Measurements from ENCODE around the gene RPL38. TPM values are rescaled to one million over a fixed set of nuclear protein-coding genes. Genes with fewer than 3 reads are reported as not detected.

The RPL38 gene
- total RNA-seq, 1 donor from 2014 or later: 967 TPM

DNA sequence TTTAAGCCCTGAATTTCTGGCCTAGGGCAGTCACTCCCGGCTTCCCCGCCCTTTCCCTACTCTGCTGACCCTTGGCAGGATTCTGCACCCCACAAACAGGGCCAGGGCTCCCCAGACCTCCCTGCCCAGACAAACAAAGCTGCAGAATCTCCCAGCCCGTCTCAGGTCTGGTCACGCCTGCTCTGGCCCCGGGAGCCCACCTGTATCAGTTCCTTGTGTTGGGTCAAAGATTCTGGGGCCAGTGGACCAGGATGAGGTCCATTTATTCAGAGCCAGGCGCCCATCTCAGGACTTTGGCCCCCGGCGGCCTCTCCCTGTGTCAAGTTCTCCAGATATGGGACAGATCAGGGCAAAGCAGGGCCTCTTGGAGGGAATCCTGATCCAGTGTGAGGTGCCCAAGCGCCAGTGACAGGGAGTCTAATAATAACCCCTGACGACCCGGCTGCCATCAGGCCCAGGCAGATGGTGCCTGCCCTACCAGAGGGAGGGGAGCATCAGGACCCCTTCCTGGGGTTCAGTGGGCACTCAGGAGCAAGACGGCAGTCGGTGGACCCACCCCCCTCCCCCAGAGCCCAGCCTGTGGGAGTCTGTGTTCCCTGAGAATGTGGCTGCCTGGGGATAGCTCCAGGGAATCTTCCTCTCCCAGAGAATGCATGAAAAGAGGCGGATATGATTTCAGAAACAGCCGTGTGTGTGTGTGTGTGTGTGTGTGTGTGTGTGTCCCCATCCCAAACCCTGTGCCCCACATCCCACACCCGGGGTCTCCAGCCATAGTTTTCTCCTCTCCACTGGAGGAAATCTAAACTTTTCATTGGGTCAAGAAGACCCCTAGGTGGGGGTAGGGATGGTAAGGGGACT lies 11.2 kb downstream of the RPL38 start:
- TF ChIP-seq, protein P1, sequence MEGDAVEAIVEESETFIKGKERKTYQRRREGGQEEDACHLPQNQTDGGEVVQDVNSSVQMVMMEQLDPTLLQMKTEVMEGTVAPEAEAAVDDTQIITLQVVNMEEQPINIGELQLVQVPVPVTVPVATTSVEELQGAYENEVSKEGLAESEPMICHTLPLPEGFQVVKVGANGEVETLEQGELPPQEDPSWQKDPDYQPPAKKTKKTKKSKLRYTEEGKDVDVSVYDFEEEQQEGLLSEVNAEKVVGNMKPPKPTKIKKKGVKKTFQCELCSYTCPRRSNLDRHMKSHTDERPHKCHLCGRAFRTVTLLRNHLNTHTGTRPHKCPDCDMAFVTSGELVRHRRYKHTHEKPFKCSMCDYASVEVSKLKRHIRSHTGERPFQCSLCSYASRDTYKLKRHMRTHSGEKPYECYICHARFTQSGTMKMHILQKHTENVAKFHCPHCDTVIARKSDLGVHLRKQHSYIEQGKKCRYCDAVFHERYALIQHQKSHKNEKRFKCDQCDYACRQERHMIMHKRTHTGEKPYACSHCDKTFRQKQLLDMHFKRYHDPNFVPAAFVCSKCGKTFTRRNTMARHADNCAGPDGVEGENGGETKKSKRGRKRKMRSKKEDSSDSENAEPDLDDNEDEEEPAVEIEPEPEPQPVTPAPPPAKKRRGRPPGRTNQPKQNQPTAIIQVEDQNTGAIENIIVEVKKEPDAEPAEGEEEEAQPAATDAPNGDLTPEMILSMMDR (conservative IDR thresholded peaks at IDR 0.05): no peak
- H3K9me3 Mint-ChIP-seq: no peaks in the 10 kb centered on the region
- peak overlapping the region; percentile 67 for H3K4me3 Mint-ChIP-seq
- H3K36me3 Mint-ChIP-seq (ENCODE audit: low read depth): peaks cover 13% of the 10 kb centered on the region
- peaks cover 62% of the 10 kb centered on the region for H3K27me3 Mint-ChIP-seq (ENCODE audit: low read depth)
- peaks cover 50% of the 10 kb centered on the region for H3K4me1 Mint-ChIP-seq
- no peak overlapping the region for H3K27ac Mint-ChIP-seq (ENCODE audit: unreplicated experiment)
- DNase-seq (ENCODE audit: low read depth, low spot score): no peak

- TF ChIP-seq, protein P1 (conservative IDR thresholded peaks at IDR 0.05): no peak
- Mint-ChIP-seq H3K4me3 (peak overlapping the region; percentile 67), H3K4me1 (peaks cover 45% of the 10 kb centered on the region), H3K9me3 (no peaks in the 10 kb centered on the region), H3K27me3 (ENCODE audit: low read depth) (peaks cover 58% of the 10 kb centered on the region), H3K36me3 (ENCODE audit: low read depth) (peaks cover 9% of the 10 kb centered on the region), H3K27ac (ENCODE audit: unreplicated experiment) (no peak overlapping the region)
- no peak for DNase-seq (ENCODE audit: low read depth, low spot score)
These were observed 11.9 kb downstream of the RPL38 start for GRCh38 chr17:74215342-74215727.

DNA sequence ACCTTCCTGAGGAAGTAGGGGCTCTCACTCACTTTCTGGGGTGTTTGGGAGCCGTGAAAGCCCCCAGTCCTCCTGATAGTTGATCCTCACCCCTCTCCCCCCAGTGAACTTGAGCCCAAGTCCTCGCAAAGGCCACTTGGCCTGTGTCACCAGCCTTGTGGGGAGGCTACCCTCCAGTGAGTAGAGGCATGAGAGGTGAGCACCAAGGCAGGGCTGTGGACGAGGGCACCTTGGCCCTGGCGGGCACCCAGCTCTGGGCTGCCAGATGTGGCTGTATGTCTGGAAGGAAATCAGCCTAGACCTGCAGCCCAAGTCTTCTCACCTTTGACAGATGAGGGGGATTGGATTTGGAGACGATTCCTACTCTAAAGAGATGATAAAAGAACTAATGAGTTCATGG lies 13.0 kb downstream of the RPL38 start:
- Mint-ChIP-seq H3K27me3 (ENCODE audit: low read depth) (peaks cover 51% of the 10 kb centered on the region), H3K27ac (ENCODE audit: unreplicated experiment) (no peak overlapping the region), H3K4me3 (no peak overlapping the region)

DNA sequence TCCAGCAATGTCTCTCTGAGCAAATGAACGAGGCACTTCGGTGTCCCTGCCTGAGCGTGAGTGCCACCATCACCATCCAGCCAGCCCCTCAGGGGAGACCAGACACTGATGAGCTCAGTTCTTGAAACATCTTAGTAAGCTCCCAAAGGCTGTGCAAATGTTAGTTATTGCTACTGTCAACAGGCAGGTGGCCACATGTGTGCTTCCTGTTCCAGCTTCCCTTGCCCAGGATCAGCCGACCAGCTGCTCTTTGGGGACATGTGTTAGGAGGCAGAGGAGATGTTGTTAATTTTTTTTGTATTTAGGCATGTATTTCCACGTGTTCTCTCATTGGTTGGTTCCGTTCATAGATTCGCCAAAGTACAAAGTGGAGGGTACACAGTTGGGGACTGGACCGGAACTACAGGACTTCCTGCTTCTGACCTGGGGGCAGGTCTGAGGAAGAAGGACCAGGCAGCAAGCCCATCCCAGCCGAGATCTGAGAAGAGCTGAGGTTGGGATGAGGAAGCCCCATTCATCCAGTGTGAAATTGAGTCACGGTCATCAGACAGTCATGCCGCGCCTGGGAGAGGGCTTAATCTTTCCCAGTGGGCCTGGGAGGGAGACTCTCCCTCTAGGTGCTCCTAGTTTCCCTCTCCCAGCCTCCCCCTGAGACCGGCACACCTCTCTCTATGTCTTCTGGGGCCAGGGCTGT lies 13.7 kb downstream of the RPL38 start:
- no peaks in the 10 kb centered on the region for H3K9me3 Mint-ChIP-seq
- H3K27ac Mint-ChIP-seq (ENCODE audit: unreplicated experiment): no peak overlapping the region
- peaks cover 44% of the 10 kb centered on the region for H3K27me3 Mint-ChIP-seq (ENCODE audit: low read depth)
- peaks cover 5% of the 10 kb centered on the region for H3K36me3 Mint-ChIP-seq (ENCODE audit: low read depth)
- peaks cover 27% of the 10 kb centered on the region for H3K4me1 Mint-ChIP-seq
- no peak for DNase-seq (ENCODE audit: low read depth, low spot score)
- no peak overlapping the region for H3K4me3 Mint-ChIP-seq
- TF ChIP-seq, protein P1 (conservative IDR thresholded peaks at IDR 0.05): no peak

More for the DNA sequence above, 13.0 kb downstream of the RPL38 start:
- no peak for DNase-seq (ENCODE audit: low read depth, low spot score)
- Mint-ChIP-seq H3K4me1 (peaks cover 33% of the 10 kb centered on the region), H3K36me3 (ENCODE audit: low read depth) (peaks cover 5% of the 10 kb centered on the region), H3K9me3 (no peaks in the 10 kb centered on the region)
- TF ChIP-seq, protein P1 (conservative IDR thresholded peaks at IDR 0.05): no peak

GRCh38 chr17:74217888-74218287 lies 14.4 kb downstream of the RPL38 start:
- TF ChIP-seq, protein P1 (conservative IDR thresholded peaks at IDR 0.05): no peak
- peaks cover 3% of the 10 kb centered on the region for H3K36me3 Mint-ChIP-seq (ENCODE audit: low read depth)
- peaks cover 23% of the 10 kb centered on the region for H3K4me1 Mint-ChIP-seq
- H3K27ac Mint-ChIP-seq (ENCODE audit: unreplicated experiment): no peak overlapping the region
- H3K9me3 Mint-ChIP-seq: no peaks in the 10 kb centered on the region
- H3K4me3 Mint-ChIP-seq: no peak overlapping the region
- no peak for DNase-seq (ENCODE audit: low read depth, low spot score)
- H3K27me3 Mint-ChIP-seq (ENCODE audit: low read depth): peaks cover 37% of the 10 kb centered on the region
